ENCODE measurements around the gene SWI5.

The SWI5 gene

DNA sequence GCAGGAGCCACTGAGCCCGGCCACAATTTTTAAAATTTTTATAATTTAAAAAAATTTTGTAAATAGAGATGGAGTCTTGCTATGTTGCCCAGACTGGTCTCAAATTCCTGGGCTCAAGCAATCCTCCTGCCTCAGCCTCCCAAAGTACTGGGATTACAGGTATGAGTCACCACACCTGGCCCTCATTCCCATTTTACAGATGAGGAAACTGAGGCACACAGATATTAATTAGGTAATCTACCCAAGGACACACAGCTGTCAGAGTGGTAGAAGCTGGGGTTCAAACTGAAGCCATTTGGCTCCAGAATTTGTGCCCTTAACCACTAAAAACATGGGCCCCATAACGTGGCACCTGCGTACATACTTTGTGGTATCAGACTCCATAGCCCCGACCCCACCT is 38.6 kb downstream of the SWI5 start:
- Histone ChIP-seq H3K4me2 (ENCODE audit: insufficient read depth, low read length, poor library complexity, severe bottlenecking) (no peak overlapping the region), H2AK5ac (ENCODE audit: low read depth, low read length) (no peak overlapping the region), H2AFZ (ENCODE audit: low read length) (no peak overlapping the region), H4K8ac (ENCODE audit: low read depth, low read length) (no peak overlapping the region), H3K23ac (ENCODE audit: low read depth, low read length, poor library complexity) (no peak overlapping the region), H4K91ac (ENCODE audit: low read depth, low read length, poor library complexity) (no peak overlapping the region), H3K9me3 (replicated peaks in 1 of 2; ENCODE audit: control insufficient read depth in 2 of 2, insufficient read depth in 1 of 2, low read depth in 1 of 2, low read length in 2 of 2) (peaks cover 0 to 2% of the 10 kb centered on the region in 2 donors), H3K4me3 (ENCODE audit: low read length in 2 of 2) (no peak overlapping the region), H3K36me3 (replicated peaks in 1 of 2; ENCODE audit: control insufficient read depth in 2 of 2, insufficient read depth in 2 of 2, low read length in 2 of 2) (peaks cover 39 to 71% of the 10 kb centered on the region in 2 donors), H3K4ac (ENCODE audit: low read length) (no peak overlapping the region), H2BK15ac (ENCODE audit: low read length) (no peak overlapping the region), H2BK5ac (ENCODE audit: low read length) (no peak overlapping the region), H3K9ac (ENCODE audit: low read depth, low read length, poor library complexity) (no peak overlapping the region), H3K4me1 (ENCODE audit: control insufficient read depth in 2 of 2, insufficient read depth in 1 of 2, low read depth in 1 of 2, low read length in 2 of 2) (no peaks in the 10 kb centered on the region), H3K79me1 (ENCODE audit: low read depth, low read length) (no peaks in the 10 kb centered on the region), H3K18ac (ENCODE audit: low read length) (no peak overlapping the region), H2BK12ac (ENCODE audit: low read length) (no peak overlapping the region), H2BK120ac (ENCODE audit: low read depth, low read length) (no peak overlapping the region), H3K27me3 (ENCODE audit: control insufficient read depth in 3 of 3, insufficient read depth in 3 of 3, low read depth in 1 of 3, low read length in 3 of 3) (no peaks in the 10 kb centered on the region), H3K27ac (replicated peaks; ENCODE audit: low read length) (no peak overlapping the region), H3K14ac (ENCODE audit: low read length) (no peak overlapping the region)
- DNase-seq (ENCODE audit: low spot score) = no peak
- WGBS, 2 donors (ENCODE audit: extremely low coverage in 2 of 2, insufficient read length in 2 of 2, insufficient replicate concordance in 1 of 2) = no CpG with 5 or more reads among the region's 4 CpGs

DNA sequence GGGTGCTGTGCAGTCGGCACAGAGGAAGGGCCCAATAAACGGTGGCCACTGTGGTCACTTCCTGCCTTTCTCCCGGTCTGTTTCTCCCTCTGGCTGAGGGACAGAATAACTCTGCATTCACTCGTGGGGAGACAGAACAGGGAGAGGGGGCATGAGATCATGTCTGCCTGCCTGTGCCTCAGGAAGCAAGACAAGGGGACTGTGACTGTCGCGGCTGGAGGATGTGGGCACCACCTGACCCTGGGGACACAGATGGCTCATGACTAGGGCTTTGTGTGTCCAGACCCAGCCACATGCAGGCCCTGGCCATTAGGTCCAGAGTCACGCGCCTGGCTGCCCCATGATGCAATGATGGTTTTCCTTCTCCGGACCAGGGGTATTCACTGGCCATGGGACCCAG is 40.3 kb downstream of the SWI5 start:
- no peak overlapping the region for H3K27ac ChIP-seq (replicated peaks; ENCODE audit: low read length)
- H3K79me1 ChIP-seq (ENCODE audit: low read depth, low read length) = no peaks in the 10 kb centered on the region
- no CpG with 5 or more reads among the region's 9 CpGs for WGBS, 2 donors (ENCODE audit: extremely low coverage in 2 of 2, insufficient read length in 2 of 2, insufficient replicate concordance in 1 of 2)
- no peak overlapping the region for H2AK5ac ChIP-seq (ENCODE audit: low read depth, low read length)
- no peak overlapping the region for H2BK12ac ChIP-seq (ENCODE audit: low read length)
- no peak overlapping the region for H4K91ac ChIP-seq (ENCODE audit: low read depth, low read length, poor library complexity)
- no peak overlapping the region for H3K4me2 ChIP-seq (ENCODE audit: insufficient read depth, low read length, poor library complexity, severe bottlenecking)
- peak overlapping the region in 1 of 2 donors; percentile 14 for H3K4me3 ChIP-seq (ENCODE audit: low read length in 2 of 2)
- H2BK15ac ChIP-seq (ENCODE audit: low read length) = no peak overlapping the region
- H4K8ac ChIP-seq (ENCODE audit: low read depth, low read length) = peak overlapping the region; percentile 23
- H3K36me3 ChIP-seq (replicated peaks in 1 of 2; ENCODE audit: control insufficient read depth in 2 of 2, insufficient read depth in 2 of 2, low read length in 2 of 2) = peaks cover 23 to 69% of the 10 kb centered on the region in 2 donors
- peak overlapping the region; percentile 11 for H2BK5ac ChIP-seq (ENCODE audit: low read length)
- H2AFZ ChIP-seq (ENCODE audit: low read length) = no peak overlapping the region
- peak overlapping the region; percentile 72 for H3K9ac ChIP-seq (ENCODE audit: low read depth, low read length, poor library complexity)
- DNase-seq (ENCODE audit: low spot score) = no peak
- no peak overlapping the region for H2BK120ac ChIP-seq (ENCODE audit: low read depth, low read length)
- no peak overlapping the region for H3K18ac ChIP-seq (ENCODE audit: low read length)
- peaks cover 0 to 2% of the 10 kb centered on the region in 2 donors for H3K9me3 ChIP-seq (replicated peaks in 1 of 2; ENCODE audit: control insufficient read depth in 2 of 2, insufficient read depth in 1 of 2, low read depth in 1 of 2, low read length in 2 of 2)
- no peak overlapping the region for H3K14ac ChIP-seq (ENCODE audit: low read length)
- no peaks in the 10 kb centered on the region for H3K27me3 ChIP-seq (ENCODE audit: control insufficient read depth in 3 of 3, insufficient read depth in 3 of 3, low read depth in 1 of 3, low read length in 3 of 3)
- H3K4ac ChIP-seq (ENCODE audit: low read length) = no peak overlapping the region
- H3K23ac ChIP-seq (ENCODE audit: low read depth, low read length, poor library complexity) = no peak overlapping the region
- peaks cover 1 to 3% of the 10 kb centered on the region in 2 donors for H3K4me1 ChIP-seq (ENCODE audit: control insufficient read depth in 2 of 2, insufficient read depth in 1 of 2, low read depth in 1 of 2, low read length in 2 of 2)

DNA sequence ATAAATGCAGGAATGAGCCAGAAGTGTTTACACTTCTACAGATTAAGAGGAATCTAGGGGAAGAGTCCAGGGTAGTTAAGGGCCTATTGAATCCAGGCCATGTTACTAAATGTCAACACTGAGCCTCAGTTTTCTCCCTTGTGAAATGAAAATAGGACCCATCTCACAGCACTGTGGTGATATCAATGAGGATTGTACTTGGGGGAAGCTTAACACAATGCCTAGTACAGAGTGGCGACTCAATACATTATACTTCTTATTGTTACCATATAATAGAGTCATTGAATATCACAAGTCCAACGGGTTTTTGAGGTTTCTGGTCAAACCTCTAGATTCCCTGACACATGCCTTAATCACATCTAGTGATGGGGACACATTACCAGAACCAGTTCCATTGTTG is 41.6 kb downstream of the SWI5 start:
- Histone ChIP-seq H3K36me3 (replicated peaks in 1 of 2; ENCODE audit: control insufficient read depth in 2 of 2, insufficient read depth in 2 of 2, low read length in 2 of 2) (peaks cover 22 to 67% of the 10 kb centered on the region in 2 donors), H3K23ac (ENCODE audit: low read depth, low read length, poor library complexity) (no peak overlapping the region), H2AK5ac (ENCODE audit: low read depth, low read length) (no peak overlapping the region), H3K4me2 (ENCODE audit: insufficient read depth, low read length, poor library complexity, severe bottlenecking) (no peak overlapping the region), H3K9me3 (replicated peaks in 1 of 2; ENCODE audit: control insufficient read depth in 2 of 2, insufficient read depth in 1 of 2, low read depth in 1 of 2, low read length in 2 of 2) (peaks cover 0 to 2% of the 10 kb centered on the region in 2 donors), H2BK12ac (ENCODE audit: low read length) (no peak overlapping the region), H3K4me3 (ENCODE audit: low read length in 2 of 2) (no peak overlapping the region), H3K14ac (ENCODE audit: low read length) (no peak overlapping the region), H3K4me1 (ENCODE audit: control insufficient read depth in 2 of 2, insufficient read depth in 1 of 2, low read depth in 1 of 2, low read length in 2 of 2) (peaks cover 2 to 4% of the 10 kb centered on the region in 2 donors), H2BK15ac (ENCODE audit: low read length) (no peak overlapping the region), H2AFZ (ENCODE audit: low read length) (no peak overlapping the region), H4K8ac (ENCODE audit: low read depth, low read length) (no peak overlapping the region), H3K79me1 (ENCODE audit: low read depth, low read length) (peaks cover 3% of the 10 kb centered on the region), H3K27me3 (ENCODE audit: control insufficient read depth in 3 of 3, insufficient read depth in 3 of 3, low read depth in 1 of 3, low read length in 3 of 3) (no peaks in the 10 kb centered on the region), H3K9ac (ENCODE audit: low read depth, low read length, poor library complexity) (no peak overlapping the region), H2BK5ac (ENCODE audit: low read length) (no peak overlapping the region), H2BK120ac (ENCODE audit: low read depth, low read length) (no peak overlapping the region), H3K4ac (ENCODE audit: low read length) (no peak overlapping the region), H3K18ac (ENCODE audit: low read length) (no peak overlapping the region), H3K27ac (replicated peaks; ENCODE audit: low read length) (no peak overlapping the region), H4K91ac (ENCODE audit: low read depth, low read length, poor library complexity) (no peak overlapping the region)
- no CpG with 5 or more reads among the region's 2 CpGs for WGBS, 2 donors (ENCODE audit: extremely low coverage in 2 of 2, insufficient read length in 2 of 2, insufficient replicate concordance in 1 of 2)
- no peak for DNase-seq (ENCODE audit: low spot score)

DNA sequence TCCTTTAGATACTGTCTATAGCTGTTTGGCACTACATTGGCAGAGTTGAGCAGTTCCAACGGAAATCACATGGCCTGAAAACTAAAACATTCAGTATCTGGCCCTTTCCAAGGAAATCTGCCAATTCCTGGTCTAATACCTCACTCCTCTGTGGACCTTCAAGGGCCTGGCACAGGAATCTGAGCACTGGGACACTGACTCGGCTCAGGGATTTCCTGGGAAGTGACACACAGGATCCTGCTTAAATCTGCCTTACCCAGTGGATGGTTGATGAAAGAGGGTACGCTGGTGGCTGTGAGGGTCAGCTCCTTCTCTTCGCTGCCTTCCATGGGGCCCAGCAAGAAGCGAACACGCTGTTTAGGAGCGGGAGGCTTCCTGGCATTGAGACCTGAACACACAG is 45.3 kb downstream of the SWI5 start:
- Histone ChIP-seq H3K18ac (ENCODE audit: low read length) (no peak overlapping the region), H2BK120ac (ENCODE audit: low read depth, low read length) (no peak overlapping the region), H2BK15ac (ENCODE audit: low read length) (no peak overlapping the region), H3K27ac (replicated peaks; ENCODE audit: low read length) (no peak overlapping the region), H3K9me3 (replicated peaks in 1 of 2; ENCODE audit: control insufficient read depth in 2 of 2, insufficient read depth in 1 of 2, low read depth in 1 of 2, low read length in 2 of 2) (no peaks in the 10 kb centered on the region), H2AK5ac (ENCODE audit: low read depth, low read length) (no peak overlapping the region), H3K4me3 (ENCODE audit: low read length in 2 of 2) (peak overlapping the region in 1 of 2 donors; percentile 70), H3K14ac (ENCODE audit: low read length) (no peak overlapping the region), H3K4me2 (ENCODE audit: insufficient read depth, low read length, poor library complexity, severe bottlenecking) (no peak overlapping the region), H3K4me1 (ENCODE audit: control insufficient read depth in 2 of 2, insufficient read depth in 1 of 2, low read depth in 1 of 2, low read length in 2 of 2) (peaks cover 5 to 9% of the 10 kb centered on the region in 2 donors), H3K27me3 (ENCODE audit: control insufficient read depth in 3 of 3, insufficient read depth in 3 of 3, low read depth in 1 of 3, low read length in 3 of 3) (no peaks in the 10 kb centered on the region), H3K4ac (ENCODE audit: low read length) (no peak overlapping the region), H3K9ac (ENCODE audit: low read depth, low read length, poor library complexity) (no peak overlapping the region), H2AFZ (ENCODE audit: low read length) (no peak overlapping the region), H4K8ac (ENCODE audit: low read depth, low read length) (no peak overlapping the region), H3K23ac (ENCODE audit: low read depth, low read length, poor library complexity) (no peak overlapping the region), H2BK12ac (ENCODE audit: low read length) (no peak overlapping the region), H3K79me1 (ENCODE audit: low read depth, low read length) (peaks cover 4% of the 10 kb centered on the region), H2BK5ac (ENCODE audit: low read length) (no peak overlapping the region), H3K36me3 (replicated peaks in 1 of 2; ENCODE audit: control insufficient read depth in 2 of 2, insufficient read depth in 2 of 2, low read length in 2 of 2) (peaks cover 28 to 61% of the 10 kb centered on the region in 2 donors), H4K91ac (ENCODE audit: low read depth, low read length, poor library complexity) (no peak overlapping the region)
- no CpG with 5 or more reads among the region's 7 CpGs for WGBS, 2 donors (ENCODE audit: extremely low coverage in 2 of 2, insufficient read length in 2 of 2, insufficient replicate concordance in 1 of 2)
- no peak for DNase-seq (ENCODE audit: low spot score)

All from neuronal stem cell (in vitro differentiated cells).